Measurements from ENCODE around the gene MDGA2.
"Not testable (repeated sequence)": the region's sequence is repeated elsewhere in the genome, so short reads cannot be mapped to it uniquely, and the experiment has no call there.

Gene MDGA2

DNA sequence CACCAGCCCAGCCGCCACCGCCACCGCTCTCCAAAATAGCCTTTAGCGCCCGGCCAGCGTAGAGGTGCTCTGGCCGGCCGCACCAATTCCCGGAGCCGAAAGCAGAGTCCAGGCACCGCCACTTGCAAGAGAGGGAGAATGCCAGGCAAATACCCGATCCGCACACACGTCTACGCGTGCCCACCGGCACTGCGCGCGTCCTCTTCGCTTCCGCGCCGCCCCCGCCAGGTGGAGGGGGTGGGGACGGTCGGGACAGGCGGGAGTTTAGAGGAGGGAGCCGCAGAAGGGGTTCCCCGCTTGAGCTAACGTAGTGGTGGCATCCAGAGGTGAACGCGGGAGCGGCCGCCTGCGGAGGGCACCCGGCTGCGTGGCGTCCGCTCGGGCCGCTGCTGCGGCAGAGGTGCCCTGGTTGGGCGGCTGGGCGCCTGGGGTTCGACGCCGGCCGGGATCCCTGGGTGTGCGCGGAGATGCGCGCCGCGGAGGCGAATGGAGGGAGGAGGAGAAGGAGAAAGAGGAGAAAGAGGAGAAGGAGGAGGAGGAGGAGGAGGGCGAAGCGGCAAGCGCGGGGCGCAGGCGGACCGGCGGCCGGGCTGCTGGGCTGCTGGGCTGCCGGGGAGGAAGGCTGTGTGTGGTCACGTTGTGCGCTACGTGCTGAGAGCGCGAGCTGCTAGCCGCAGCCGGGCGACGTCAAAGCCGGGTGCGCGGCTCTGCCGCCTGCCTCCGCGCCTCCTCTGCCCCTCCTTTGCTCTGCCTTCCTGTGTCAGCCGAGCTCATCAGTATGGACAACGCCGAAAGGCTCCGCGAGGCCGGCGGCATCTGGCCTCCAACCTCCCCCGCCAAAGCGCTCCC lies at the start of gene MDGA2:
Gene MDGA2 (minus strand): TSS at position 140 of the 849 bp plus-strand sequence.
- DNase-seq (ENCODE audit: low read depth) = no peak

DNA sequence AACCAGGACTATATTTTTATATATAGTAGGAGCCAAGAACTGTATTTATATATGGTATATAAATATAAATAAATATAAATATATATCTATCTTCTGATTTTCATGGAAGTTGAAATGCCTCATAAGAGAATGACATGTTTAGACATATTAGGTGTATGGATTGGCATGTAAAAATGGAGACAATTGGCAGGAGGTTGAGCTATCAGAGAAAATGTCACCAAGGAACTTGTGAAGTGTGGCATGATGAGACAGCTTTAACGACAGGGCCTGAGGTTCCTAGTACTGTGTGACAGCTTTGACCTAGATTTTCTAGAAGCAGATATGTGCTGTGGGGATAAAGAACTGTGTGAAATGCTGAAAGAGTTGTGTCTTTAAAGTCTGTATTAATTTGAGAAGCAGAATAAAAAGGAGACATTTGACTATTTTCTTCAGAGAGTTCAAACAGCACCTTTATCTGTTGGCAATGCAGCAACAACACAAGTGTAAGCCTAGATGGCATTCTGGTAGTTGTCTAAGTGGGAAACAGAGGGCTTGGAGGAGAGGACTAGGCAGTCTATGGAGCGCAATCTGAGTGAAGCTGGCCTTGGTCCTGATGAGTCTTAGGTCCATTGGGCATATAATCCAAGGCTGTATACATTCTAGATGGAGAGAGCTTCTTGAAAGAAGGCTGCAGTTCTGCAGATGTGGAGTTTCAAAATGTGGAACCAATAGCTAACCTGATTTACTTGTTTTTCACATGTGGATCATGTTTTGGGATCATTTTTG lies 47.7 kb upstream of the MDGA2 start:
- DNase-seq (ENCODE audit: low read depth) = no peak

DNA sequence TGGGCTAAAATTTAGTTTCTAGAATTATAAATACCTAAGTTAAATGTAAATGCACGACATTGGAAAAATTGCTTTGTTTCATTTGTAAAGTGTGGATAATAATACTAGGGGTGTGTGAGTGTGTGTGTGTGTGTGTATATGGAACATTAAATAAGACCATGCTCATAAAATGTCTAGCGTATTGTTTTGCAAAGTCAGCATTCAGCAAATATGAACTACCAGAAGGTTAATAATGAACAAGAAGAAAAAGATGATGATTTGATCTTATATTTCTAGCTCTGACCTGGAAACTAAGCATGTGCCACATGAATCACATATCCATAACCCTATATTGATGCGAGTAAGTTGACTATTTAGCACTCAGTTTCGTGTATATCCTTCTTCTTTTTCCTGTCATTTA lies 44.9 kb upstream of the MDGA2 start:
- no peak for DNase-seq (ENCODE audit: low read depth)

DNA sequence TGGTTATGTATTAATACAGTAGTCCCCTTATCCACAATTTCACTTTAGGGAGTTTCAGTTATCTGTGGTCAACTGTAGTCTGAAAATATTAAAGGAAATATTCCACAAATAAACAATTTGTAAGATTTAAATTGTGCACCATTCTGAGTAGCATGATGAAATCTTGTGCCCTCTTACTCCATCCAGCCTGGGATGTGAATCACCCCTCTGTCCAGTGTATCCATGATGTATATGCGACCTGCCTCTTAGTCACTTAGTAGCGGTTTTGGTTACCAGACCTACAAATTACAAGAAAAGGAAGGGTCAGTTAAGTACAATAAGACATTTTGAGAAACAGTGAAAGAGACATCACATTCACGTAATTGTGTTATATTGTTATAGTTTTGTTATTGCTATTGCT lies 39.9 kb upstream of the MDGA2 start:
- no peak for DNase-seq (ENCODE audit: low read depth)

DNA sequence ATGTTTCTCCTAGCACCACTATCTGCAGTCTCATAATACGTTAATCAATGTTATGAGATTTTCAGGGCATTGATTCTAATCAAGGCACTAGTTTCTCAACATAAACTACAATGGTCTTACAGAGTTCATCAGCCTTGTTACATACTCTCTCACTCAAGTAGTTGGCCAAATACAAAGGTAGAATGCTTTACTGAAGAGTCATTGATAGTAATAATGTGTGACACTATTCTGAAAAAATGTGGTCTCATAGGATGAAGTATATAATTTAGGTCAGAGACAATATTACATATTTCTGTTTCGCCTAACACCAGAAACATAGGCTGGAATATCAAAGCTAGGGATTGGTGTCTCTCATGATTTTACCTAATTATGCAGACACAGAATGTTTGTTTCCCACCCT lies 35.2 kb upstream of the MDGA2 start:
- no peak for DNase-seq (ENCODE audit: low read depth)

DNA sequence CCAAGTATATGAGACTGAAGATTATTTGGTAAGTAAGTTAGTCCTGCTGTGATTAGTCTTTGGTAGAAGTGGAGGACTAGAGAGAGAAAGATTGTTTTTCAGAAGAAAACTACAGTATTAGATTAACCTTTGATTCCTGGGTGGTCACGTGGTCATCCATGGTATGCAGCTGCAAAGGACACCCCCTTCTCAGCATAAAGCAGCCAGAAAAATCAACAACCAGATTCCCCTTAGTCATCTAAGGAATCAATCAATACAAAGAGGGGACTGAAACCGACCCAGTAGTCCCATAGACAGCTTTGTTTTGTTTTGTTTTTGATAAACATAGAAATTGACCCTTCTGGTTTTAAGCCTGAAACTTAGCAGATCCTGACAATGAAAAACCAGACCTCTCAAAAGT lies 30.3 kb upstream of the MDGA2 start:
- DNase-seq (ENCODE audit: low read depth) = no peak

DNA sequence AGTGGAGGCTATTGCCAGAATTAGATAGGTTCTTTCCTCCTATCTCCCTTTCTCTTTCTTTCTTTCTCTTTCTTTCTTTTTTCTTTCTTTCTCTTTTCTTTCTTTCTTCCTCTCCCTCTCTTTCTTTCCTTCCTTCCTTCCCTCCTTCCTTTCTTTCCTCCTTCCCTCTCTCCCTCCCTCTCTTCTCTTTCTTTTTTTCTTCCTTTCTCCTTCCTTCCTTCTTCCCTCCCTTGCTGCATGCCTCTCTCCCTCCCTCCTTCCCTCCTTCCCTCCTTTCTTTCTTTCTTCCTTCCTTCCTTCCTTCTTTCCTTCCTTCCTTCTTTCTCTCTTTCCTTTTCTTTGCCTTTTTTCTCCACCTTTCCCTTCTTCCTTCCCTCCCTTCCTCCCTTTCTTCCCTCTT lies 16.4 kb upstream of the MDGA2 start:
- DNase-seq (ENCODE audit: low read depth) = no peak

- no peak for DNase-seq (ENCODE audit: low read depth)
Measured at GRCh38 chr14:47678993-47679392, 3.6 kb upstream of the MDGA2 start.

GRCh38 chr14:47678157-47678556 lies 2.8 kb upstream of the MDGA2 start:
- no peak for DNase-seq (ENCODE audit: low read depth)

DNA sequence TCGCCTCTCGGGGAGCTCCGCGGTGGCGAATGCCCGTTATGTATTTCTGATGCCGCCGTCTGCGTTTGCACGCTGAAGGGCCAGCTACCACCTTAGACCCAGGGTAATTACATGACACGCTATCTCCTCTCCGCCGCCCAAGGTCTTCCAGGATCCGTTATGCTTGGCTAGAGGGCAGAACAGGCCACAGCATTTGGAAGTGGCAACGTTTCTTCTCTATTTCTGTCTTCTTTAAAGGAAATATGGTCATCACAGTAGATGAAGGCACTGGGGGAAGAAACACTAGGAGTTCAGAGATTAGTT lies 861 bp upstream of the MDGA2 start:
- DNase-seq (ENCODE audit: low read depth) = no peak

DNA sequence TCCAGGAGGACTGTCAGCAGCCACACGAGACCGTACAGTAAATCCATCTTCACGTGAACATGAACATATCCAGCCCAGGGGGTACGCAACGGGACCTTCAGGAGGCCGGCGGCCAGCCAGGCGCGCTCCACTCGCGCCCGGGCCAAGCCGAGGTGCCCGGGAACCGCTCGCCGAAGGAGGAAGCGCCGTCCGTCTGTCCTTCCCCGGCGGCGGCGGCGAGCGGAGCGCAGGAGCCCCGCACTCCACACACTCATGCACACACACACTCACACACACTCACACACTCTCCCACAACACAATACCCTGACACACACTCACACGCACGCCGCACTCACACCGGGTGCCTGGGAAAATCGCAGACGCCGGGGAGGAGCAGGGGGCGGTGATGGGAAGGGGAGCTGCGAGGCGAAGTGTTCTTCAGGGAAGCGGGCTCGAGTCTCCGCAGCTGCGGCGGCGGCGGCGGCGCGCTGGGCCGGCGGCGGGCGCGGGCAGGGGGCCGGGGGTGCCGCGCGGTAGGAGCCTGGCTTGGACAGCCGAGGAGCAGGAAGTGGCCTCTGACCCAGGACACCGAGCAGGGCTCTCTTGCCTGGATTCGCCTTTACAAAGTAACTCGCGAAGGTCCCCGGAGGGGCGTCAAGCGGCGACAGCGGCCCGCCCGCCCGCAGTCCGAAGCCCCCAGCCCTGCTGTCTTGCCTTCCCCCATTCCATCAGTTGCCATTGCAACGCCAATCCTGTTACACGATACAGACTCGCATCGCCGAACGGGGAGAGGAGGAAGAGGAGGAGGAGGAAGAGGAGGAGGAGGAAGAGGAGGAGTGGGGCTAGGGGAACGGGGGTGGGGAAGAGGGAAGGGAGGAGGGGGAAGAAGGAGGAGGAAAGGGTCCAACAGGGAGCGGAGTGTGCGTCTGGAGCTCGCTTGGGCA lies 601 bp downstream of the MDGA2 start:
- DNase-seq (ENCODE audit: low read depth) = no peak

DNA sequence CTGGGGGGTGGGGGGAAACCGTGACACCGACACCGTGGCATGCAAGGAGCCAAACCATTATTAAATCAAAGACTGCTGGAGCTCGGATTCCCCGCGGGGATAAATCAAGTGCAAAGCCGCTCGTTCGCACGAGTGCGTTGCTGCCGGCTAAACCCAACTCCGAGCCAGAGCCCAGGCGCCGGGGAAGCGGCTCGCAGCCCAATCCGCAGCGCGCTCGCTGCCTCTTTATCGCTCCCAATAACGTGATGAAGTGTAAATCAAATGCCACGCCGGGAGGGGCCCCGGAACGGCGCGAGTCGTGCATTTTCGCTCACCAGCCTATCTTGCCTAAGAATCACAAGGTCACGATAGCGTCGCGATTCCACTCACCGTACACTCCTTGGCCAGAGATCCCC lies 1.3 kb downstream of the MDGA2 start:
- no peak for DNase-seq (ENCODE audit: low read depth)

- DNase-seq (ENCODE audit: low read depth) = no peak
Measured at GRCh38 chr14:47665337-47666134, 9.9 kb downstream of the MDGA2 start.

DNA sequence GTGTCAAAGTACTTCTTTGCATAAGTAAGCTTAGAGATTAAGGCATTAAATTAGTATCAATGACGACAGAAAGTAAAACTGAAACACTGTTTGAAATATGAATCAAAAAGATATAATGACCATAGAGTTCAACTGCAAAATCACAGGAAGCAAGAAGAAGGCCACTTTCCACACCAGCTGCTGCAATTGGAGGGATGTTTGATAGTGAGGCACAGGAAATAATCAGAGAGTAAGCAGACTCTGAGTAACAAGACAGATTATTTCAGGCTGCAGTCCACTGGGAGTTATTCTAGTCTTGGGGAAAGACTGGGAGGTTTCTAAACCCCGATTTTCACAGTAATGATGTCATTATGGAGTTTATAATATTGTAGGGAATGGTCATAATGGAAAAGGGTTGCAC lies 12.9 kb downstream of the MDGA2 start:
- no peak for DNase-seq (ENCODE audit: low read depth)

GRCh38 chr14:47660158-47660557 lies 15.2 kb downstream of the MDGA2 start:
- DNase-seq (ENCODE audit: low read depth) = no peak

DNA sequence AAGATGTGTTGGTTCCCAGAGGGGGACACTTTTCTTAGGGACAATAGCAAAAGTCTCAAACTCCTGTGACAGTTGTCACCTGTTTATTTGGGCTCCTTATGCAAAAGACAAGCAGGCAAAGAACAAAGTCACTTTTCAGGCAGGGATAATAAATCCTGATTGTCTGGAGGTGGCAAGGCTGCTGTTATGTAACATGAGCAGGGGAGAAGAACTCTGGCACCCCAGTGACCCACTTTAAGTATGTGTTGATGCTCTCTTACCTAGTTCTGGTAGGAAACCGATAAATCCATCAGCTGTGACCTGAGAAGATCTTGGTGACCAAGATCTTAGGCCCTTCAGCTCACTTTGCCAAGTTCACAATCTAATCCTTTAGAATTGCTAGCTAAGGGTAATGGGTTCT lies 17.4 kb downstream of the MDGA2 start:
- DNase-seq (ENCODE audit: low read depth) = no peak

DNA sequence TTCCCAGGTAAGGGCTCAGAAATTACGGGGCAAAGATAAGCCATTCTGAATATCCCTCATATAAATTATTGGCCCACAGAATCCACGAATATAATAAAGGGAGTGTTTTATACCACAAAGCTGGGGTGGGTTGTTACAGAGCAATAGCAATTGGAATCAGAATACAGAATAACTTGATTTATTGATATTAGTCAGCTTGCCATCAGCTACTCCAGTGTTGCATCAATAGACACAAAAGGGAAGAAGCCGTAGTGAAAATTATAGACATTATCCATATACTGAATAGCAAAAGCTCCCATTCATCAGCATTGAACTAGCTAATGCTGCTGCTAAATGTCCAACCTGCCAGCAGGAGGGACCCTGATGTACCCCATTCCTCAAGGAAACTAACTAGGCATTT lies 18.3 kb downstream of the MDGA2 start:
- DNase-seq (ENCODE audit: low read depth) = no peak

DNA sequence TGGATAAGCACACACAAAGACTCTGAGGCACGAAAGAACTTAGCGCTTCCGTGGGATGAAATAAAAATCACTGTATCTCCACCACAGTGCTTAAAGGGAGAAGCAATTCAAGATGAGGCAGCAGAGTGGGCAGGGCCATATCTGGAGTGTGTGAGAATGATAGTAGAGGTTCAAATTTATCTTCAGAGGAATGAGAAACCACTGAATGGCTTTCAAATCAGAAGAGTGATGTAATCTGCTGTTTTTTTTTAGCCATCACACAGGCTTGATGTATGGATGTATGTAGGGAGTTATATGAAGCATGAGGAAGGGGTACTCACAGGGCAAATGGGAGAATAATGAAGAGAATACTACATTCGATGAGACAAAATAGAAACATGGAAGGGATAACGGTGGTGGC lies 24.1 kb downstream of the MDGA2 start:
- DNase-seq (ENCODE audit: low read depth) = no peak

- DNase-seq (ENCODE audit: low read depth) = no peak
Measured at GRCh38 chr14:47637753-47638152, 37.7 kb downstream of the MDGA2 start.

GRCh38 chr14:47626151-47627035 lies 49.0 kb downstream of the MDGA2 start:
- no peak for DNase-seq (ENCODE audit: low read depth)

DNA sequence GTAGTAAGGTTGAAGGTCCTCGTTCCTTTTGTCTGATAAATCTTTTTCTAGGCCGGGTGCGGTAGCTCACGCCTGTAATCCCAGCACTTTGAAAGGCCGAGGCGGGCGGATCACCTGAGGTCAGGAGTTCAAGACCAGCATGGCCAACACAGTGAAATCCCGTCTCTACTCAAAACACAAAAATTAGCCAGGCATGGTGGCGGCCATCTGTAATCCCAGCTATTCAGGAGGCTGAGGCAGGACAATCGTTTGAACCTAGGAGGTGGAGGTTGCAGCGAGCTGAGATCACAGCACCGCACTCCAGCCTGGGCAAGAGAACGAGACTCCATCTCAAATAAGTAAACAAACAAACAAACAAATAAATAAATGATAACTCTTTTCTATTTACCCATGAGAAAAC lies 51.3 kb downstream of the MDGA2 start:
- not testable (repeated sequence) for DNase-seq (ENCODE audit: low read depth)

Data from activated T-cell treated with anti-CD3 and anti-CD28 coated beads for 1 hour (primary cell).